ENCODE measurements around the gene STK32C.

GRCh38 chr10:132241496-132241895 lies 66.3 kb downstream of the STK32C start:
- no peak for TF ChIP-seq EZH2 (IDR thresholded peaks at IDR 0.05)
- TF ChIP-seq POLR2AphosphoS5 (IDR thresholded peaks at IDR 0.05; ENCODE audit: borderline replicate concordance, low read depth, low read length) = no peak
- no peak for TF ChIP-seq FOXP2 (optimal IDR thresholded peaks at IDR 0.05; ENCODE audit: control extremely low read depth, extremely low read length, insufficient read depth)

Data from SK-N-MC (cell line).